Pulmonary artery endothelial cell (primary cell): ENCODE data around the gene FHOD3. TPM values are rescaled to one million over a fixed set of nuclear protein-coding genes. Genes with fewer than 3 reads are reported as not detected.

Source experiments
- DNase-seq: peaks from one replicate; pipeline ENCODE4 v3.0.0-alpha.2; 2011; ENCODE audit warnings: low read depth, low spot score
- total RNA-seq: library from RNA; depleted of rRNA; stranded (reverse); fragments of >200 nt; gene quantifications from 2 replicates; pipeline ENCODE4 v1.2.3, GENCODE V29; 2014

FHOD3 gene
- total RNA-seq, 1 donor from 2014 or later, result 0.07 TPM

GRCh38 chr18:36379435-36379984, 82.0 kb downstream of the FHOD3 start:
- DNase-seq, result no peak

- DNase-seq, result no peak
Measured at GRCh38 chr18:36380173-36380827, 82.8 kb downstream of the FHOD3 start.

DNA sequence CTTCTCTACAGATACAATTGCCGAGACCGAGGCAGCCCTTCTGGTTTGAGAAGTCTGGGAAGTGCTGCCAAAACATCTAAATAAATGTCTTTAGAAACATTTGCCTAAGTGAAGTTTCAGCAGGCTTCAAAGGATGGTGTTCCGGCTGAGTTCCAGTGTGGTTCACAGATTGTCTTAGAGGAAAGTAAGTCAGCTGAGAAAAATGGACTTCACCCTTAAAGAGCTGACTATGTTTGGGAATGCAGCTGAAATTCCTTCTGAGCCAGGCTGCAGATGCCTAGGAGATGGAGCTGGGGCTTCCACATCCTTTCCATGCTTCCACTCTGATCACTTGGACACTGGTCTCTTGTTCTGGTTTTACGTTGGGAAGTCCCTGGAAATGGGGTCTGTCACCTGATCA, 83.6 kb downstream of the FHOD3 start:
- DNase-seq, result no peak

GRCh38 chr18:36382854-36383253, 85.3 kb downstream of the FHOD3 start:
- no peak for DNase-seq

DNA sequence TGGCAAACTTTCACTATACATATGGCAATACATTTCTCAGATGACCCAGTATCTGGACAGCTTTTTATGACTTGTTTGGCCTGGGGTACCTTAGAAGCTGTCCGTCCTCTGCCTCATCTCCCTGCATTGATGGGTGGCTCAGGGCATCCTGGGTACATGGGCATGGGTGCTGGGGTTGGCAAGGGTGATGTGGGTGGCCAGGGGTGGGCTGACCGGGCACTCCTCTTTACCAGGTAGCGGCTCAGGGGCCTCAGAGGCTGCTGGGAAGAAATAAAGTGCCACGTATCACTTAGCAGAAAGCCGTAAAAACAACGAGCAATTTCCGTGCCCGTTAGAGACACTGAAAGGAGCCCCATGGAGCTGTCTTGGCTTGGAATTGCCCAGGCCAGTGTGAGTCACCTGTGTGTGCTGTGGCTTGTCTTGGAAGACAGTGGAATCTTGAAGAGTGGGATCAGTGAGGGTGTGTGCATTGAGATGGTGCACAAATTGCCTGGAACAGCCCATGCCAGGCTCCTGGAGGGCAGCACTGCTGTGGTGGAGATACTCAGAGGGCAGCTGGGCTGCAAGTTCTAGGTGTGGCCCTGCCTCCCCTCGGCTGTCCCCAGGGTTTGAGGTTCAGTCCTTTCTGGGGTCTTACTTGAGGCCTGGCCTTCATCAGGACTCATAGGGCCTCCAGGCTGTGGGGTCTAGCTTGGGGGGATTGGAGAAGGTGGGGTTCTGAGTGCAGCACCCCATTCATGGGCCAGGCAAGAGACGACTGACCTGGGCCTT, 88.8 kb downstream of the FHOD3 start:
- no peak for DNase-seq

DNA sequence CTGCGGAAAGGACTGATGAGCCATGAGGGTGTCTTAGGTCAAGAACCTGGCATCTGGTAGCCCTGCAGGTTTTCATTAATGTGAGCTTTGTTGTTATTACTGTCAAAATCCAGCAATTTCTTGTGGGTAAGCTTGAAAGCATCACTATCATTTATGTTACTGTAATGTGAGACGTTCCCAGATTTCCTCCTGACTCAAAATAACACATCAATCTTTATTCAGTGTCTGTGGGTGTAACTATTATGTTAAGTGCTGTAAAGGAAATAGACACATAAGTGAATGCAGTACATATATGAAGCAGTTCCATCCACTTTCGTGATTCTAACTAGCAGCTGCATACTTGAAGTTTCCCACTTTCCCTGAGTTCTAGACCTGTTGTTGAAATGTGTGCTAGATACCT, 89.8 kb downstream of the FHOD3 start:
- DNase-seq, result no peak

GRCh38 chr18:36388310-36388709, 90.8 kb downstream of the FHOD3 start:
- DNase-seq, result no peak

DNA sequence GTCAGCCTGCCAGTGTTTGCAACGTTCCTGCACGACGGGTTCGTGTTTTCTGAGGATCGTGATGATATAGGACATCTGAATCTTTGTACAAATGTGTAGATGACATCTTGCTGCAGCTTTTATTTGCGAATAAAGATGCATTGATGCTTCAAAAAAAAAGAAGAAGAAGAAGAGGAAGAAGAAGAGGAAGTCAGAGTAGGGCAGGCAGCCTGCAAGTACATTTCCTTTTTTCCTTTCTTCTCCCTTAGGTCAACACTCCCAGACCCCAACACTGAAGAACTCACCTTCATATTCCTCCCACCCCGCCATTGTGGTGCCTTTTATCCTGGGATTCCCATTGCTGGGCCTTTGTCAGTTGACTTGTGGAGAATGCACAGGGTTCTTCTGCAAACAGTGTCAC, 91.5 kb downstream of the FHOD3 start:
- no peak for DNase-seq

DNA sequence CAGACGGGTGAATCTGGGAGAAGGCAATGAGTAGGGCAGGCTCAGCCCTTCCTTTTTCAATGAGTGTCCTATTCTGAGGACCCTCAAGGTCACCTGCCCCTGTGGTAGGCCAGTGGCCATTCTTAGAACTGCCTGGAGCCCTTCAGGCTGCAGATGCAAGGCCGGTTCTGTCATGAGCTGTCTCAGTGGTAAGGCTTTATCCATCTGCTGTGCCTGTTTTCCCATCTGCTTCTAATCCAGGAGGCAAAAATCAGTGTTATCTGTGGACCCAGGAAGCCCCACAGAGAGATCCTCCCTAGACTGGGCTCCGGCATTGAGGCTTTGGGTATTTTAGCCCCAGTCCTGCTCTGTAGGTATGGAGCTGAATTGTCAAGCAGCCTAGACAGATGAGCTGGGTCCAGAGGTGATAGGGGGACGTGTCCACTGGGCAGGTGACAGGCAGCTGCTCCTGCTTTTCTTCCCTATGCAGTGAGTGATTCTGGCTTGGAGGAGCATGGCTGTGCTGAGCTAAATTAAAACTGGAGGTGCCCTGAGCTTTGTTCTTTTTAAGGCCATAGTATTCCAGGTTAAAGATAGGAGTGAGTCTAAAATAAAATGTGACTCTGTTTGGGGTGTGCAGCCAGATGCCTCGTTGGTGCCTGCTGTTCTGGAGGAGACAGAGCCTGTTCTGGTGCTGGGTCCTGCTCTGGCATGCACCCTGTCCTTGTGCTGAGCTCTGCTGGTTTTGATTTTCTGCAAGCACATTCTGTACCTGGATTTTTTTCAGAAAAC, 92.5 kb downstream of the FHOD3 start:
- DNase-seq, result no peak

DNA sequence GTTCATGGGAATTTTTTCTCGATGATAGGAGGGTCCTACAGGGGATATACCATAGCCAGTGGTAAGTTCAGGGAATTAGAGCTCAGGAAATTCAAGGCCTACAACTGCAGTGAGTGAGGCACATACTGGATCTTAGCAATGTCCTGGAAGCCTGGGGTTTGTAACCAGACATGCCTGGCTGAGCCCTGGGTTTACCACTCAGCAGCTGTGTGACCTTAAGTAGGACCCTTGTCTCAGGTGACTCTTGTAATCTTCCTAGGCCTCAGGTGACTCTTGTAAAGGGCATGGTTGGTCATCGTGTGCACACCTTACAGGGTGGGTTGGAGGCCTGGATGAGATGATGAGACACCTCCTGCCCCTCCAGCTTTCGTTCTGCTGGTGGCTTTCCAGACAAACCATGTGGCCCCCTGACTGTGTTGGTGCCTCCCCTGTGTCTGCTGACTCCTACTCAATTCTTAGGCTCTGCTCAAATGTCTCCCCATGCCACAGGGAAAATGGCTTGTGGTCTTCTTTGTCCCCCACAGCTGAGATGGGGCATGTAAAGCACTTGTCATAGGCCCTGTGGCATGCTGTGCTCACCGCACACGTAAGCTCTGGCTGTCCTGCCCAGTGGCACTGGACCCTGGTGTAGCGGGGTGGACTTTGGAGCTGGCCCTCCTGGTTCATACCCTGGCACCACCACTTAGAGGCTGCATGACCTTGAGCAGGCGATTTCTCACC, 94.1 kb downstream of the FHOD3 start:
- no peak for DNase-seq

DNA sequence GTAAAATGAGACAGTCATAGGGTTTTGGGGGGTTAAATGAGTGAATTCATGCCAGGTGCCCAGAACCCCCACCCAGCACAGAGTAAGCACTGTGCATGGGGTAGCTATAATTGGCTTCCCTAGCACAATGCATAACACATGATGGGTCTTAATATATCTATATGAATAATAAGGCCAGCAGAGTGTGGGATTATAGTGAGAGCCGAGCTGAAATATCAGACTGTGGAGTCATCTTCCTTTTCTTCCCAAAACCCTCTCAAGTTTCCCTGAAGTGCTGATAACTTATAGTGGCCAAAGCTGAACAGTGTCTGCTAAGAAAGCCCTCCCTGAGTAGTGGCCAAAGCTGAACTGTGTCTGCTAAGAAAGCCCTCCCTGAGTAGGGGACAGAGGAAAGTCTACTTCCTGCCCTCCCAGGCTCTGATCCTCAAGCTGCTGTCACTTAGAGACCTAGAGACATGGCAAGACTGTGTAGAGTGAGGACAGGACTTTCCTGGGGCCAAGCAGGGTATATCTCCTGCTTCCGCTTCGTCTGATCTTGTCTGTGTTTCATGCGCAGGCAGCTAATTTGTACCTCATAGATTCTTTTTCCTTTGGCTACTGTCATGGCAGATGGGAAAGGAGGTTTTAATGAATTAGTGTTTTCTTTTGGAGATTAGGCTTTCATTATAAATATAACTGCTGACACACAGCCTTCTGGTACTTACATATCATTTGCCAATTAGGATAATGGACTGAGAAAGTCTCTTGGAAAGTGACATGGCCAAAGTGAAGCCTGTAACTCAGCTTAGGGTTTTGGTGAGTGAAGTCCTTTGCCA, 94.9 kb downstream of the FHOD3 start:
- DNase-seq, result no peak

DNA sequence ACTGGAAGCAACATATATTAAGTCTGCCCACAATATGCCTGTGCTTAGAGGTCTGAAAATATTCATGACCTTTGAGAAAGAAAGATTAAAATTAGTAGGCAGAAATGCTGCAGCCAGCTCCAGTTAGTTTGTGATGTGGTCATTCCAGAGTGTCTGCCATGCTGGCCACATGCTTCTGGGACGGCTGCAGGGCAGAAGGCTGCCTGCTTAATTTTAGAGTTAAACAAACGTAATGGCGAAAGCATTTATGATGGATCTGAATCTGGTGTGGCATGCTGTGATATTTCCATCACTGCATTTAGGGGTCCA, 95.4 kb downstream of the FHOD3 start:
- DNase-seq, result no peak

- DNase-seq, result no peak
Measured at GRCh38 chr18:36394486-36394885, 97.0 kb downstream of the FHOD3 start.

DNA sequence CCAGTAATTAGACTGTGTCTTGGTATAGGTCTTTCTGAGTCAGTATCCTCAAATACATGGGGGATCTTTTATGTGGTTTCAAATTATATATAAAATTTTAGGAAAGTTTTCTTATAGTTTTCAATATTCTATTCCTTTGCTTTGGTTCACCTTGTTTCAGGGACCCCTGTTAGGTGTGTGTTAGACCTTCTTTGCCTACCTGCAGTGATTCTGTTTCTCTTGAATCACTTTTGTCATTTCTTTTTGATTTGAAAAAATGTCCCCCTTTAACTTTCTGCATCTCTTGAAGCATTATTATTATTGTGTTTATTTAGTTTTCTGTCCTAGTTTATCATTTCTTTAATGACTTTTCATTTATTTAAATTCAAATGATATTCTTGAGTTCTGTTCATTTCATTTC, 98.7 kb downstream of the FHOD3 start:
- DNase-seq, result no peak

GRCh38 chr18:36397033-36397432, 99.5 kb downstream of the FHOD3 start:
- DNase-seq, result no peak

DNA sequence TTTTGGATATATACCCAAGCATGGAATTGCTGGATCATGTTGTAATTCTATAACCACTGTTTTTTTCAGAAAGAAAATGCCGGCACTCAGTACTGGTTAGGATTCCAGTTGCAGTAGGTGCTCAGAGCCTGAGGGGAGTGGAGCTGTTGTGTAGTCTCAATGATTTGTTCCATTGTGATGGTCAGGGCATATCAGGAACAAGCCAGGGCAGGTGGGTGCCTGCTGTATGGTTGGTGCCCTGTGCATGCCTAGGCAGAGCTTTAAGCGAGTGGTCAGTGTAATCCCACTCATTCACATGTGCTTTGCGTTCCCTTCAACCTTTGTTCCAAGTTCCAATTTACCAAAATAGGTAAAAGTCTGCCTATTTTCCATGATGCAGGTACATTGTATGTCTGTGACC, 100.9 kb downstream of the FHOD3 start:
- no peak for DNase-seq

DNA sequence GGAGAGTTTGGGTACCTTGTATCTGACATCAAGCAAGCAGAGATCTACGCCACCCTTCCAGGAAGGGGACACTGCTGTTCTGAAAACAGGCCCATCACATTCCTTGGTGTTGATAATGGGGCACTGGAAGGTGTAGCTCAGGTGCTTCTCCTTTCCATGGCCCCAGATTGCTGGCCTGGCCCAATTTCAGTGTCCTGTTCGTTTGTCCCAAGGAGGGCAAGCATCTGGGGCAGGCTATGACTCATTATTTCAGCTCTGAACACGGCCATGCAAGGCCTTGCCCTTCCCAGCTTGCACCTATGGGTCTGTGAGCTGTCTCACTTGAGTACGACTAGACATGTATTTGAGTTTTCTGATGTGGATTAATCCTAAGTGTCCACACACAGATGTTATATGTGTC, 101.5 kb downstream of the FHOD3 start:
- no peak for DNase-seq

DNA sequence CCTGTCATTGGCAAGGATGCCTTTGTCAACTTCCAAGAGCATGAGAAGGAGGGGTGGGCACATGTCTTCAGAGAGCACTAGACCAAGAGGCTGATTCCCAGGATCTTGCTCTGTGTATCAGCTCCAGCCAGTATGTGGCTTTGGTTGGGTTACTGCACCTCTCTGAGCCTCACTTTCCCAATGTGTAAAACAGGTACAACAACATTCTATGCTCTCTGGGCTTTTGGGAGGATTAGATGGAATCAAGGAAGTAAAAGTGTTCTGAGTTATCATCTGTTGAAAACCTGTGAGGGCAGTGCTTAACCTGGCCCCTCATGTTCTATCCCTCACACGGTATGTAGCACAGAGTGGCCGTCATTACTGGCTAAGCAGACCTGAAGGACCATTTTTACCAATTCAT, 103.9 kb downstream of the FHOD3 start:
- DNase-seq, result no peak

DNA sequence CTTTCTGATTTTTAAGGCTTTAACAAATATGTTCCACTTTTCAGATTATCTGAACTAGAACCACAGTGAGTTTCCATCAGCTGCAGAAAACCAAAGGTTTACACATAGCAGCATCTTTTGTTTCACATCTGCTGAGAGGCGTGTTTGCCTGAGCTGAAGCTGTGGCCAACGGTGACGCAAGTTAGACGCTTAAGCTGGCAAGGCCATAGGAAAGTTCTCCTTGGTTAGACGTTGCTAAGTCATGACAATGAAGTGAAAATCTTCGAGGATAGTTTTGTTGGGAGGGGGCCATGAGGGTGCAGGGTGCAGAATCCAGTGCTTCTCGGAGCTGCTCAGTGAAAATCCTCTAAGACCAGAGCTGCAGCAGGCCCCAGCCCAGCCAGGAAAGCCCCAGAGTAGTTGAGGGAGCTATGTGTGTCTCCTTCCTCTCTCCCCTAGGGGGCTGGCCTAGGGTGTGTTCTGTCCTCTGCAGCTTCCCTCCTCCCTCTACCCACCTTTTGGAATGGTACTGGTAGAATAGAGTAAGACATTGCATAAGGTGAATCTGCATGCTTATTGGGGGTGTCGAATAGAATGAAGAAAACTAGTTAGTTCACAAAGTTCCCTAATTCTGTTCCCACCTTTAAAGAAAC, 105.4 kb downstream of the FHOD3 start:
- DNase-seq, result no peak
